ENCODE results near the gene GPR39. TPM values are rescaled to one million over a fixed set of nuclear protein-coding genes. Genes with fewer than 3 reads are reported as not detected.

Gene GPR39
- polyA plus RNA-seq, 1 donor from 2014 or later = 1.1 TPM

- Histone ChIP-seq H3K4me3 (ENCODE audit: low read length) (no peak overlapping the region), H3K9me2 (ENCODE audit: insufficient read depth, low read length) (no peaks in the 10 kb centered on the region), H3K9me3 (ENCODE audit: low read length) (no peaks in the 10 kb centered on the region), H3K4me2 (ENCODE audit: low read length) (no peak overlapping the region), H3K9ac (ENCODE audit: low read length) (no peak overlapping the region), H3F3A (ENCODE audit: insufficient read depth, low read length, poor library complexity, severe bottlenecking) (no peaks in the 10 kb centered on the region), H3K79me2 (replicated peaks; ENCODE audit: insufficient read depth, low read length) (no peaks in the 10 kb centered on the region), H3K27me3 (ENCODE audit: insufficient read depth, low read depth, low read length) (no peaks in the 10 kb centered on the region), H2AFZ (ENCODE audit: low read depth, low read length) (no peak overlapping the region), H3K27ac (ENCODE audit: low read length) (no peak overlapping the region), H4K20me1 (ENCODE audit: insufficient read depth) (no peaks in the 10 kb centered on the region), H3K36me3 (ENCODE audit: insufficient read depth, low read length) (no peaks in the 10 kb centered on the region)
- TF ChIP-seq MXI1 (conservative IDR thresholded peaks at IDR 0.05; ENCODE audit: poor library complexity, severe bottlenecking) (no peak), RAD21 (conservative IDR thresholded peaks at IDR 0.05) (no peak)
Observed at GRCh38 chr2:132429941-132430573, 13.5 kb downstream of the GPR39 start.

- no peaks in the 10 kb centered on the region for H3K9me2 ChIP-seq (ENCODE audit: insufficient read depth, low read length)
- no peaks in the 10 kb centered on the region for H3K36me3 ChIP-seq (ENCODE audit: insufficient read depth, low read length)
- H3K27me3 ChIP-seq (ENCODE audit: insufficient read depth, low read depth, low read length) = no peaks in the 10 kb centered on the region
- no peak overlapping the region for H2AFZ ChIP-seq (ENCODE audit: low read depth, low read length)
- H3K9ac ChIP-seq (ENCODE audit: low read length) = no peak overlapping the region
- H4K20me1 ChIP-seq (ENCODE audit: insufficient read depth) = no peaks in the 10 kb centered on the region
- no peaks in the 10 kb centered on the region for H3K9me3 ChIP-seq (ENCODE audit: low read length)
- H3F3A ChIP-seq (ENCODE audit: insufficient read depth, low read length, poor library complexity, severe bottlenecking) = no peaks in the 10 kb centered on the region
- no peak overlapping the region for H3K27ac ChIP-seq (ENCODE audit: low read length)
- TF ChIP-seq EP300 (conservative IDR thresholded peaks at IDR 0.05; ENCODE audit: poor library complexity, severe bottlenecking) = no peak
- no peak for TF ChIP-seq CTCF (IDR thresholded peaks at IDR 0.05; ENCODE audit: poor library complexity, severe bottlenecking)
- no peak for TF ChIP-seq POLR2AphosphoS5 (IDR thresholded peaks at IDR 0.05)
- no peak for TF ChIP-seq EZH2 (IDR thresholded peaks at IDR 0.05; ENCODE audit: borderline replicate concordance, insufficient read depth, low read length, poor library complexity, severe bottlenecking)
- TF ChIP-seq SMC3 (conservative IDR thresholded peaks at IDR 0.05; ENCODE audit: poor library complexity) = no peak
- no peak for TF ChIP-seq RAD21 (conservative IDR thresholded peaks at IDR 0.05)
- no peak for TF ChIP-seq TAF1 (IDR thresholded peaks at IDR 0.05; ENCODE audit: low read depth)
- no peak for TF ChIP-seq REST (IDR thresholded peaks at IDR 0.05; ENCODE audit: borderline replicate concordance)
- TF ChIP-seq MXI1 (conservative IDR thresholded peaks at IDR 0.05; ENCODE audit: poor library complexity, severe bottlenecking) = no peak
- no peak overlapping the region for H3K4me3 ChIP-seq (ENCODE audit: low read length)
- no peak overlapping the region for H3K4me2 ChIP-seq (ENCODE audit: low read length)
- H3K79me2 ChIP-seq (replicated peaks; ENCODE audit: insufficient read depth, low read length) = no peaks in the 10 kb centered on the region
Observed at GRCh38 chr2:132430895-132431294, 14.3 kb downstream of the GPR39 start.
